ENCODE measurements around the gene DNAAF3.
"Not testable (repeated sequence)": the region's sequence is repeated elsewhere in the genome, so short reads cannot be mapped to it uniquely, and the experiment has no call there.

DNAAF3 gene

DNA sequence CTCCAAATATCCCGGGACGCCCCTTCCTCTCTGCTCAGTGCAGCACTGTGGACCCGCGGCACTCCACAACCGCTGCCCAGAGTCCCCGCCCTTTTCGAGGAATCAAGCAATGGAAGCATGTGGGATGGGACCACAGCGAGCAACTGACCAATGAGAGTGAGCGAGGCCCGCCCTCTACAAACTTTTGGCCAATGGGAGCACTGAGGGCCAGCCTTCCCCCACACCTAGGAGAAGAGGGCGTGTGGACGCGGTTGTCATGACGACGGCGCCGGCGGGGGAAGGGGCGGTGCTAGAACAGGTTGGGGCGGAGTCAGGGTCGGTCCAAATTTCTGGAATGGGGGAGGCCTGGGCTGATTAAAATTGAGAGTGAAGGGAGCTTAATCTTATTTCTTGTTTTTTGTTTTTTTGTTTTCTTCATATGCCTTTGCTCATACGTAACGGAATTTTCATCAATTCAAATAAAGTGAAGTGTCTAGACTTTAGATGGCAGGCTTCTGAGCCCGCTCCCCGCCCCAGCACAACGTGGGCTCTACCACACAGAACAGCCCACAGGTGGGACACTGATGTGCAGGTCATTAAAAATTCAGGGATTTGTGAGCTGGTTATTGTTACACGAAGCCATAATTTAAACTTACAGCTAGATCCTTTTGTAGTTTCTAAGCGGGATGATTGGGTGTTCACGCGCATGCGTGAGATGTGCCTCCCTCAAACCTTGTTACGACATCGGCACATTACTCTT, at the start of gene DNAAF3:
DNAAF3 (minus strand) TSS at position 84 of the 739 bp plus-strand sequence. CDS start 200 bp downstream, outside the sequence.
- peak; percentile 66 to 82 for DNase-seq (ENCODE audit: low read depth in 2 of 2)

DNA sequence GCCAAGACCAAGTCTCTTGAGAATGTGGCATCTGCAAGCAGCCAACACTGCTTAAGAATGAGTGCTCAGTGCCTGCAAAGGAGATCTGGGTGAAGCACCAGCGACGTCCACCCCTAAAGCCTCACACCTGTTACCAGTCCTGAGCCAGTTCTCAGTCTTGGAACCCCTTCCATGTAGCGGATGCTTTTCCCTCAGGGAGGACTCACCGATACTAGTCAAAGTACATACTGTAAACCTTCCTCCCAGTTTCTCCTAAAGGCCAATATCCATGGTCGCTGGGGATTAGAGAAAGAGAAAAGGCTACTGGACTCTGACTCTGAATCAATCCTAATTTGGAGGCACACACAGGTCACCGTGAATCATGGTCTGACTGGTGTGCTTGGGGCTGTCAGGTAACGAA, 47.1 kb upstream of the DNAAF3 start:
- DNase-seq (ENCODE audit: low read depth in 2 of 2), result no peak

DNA sequence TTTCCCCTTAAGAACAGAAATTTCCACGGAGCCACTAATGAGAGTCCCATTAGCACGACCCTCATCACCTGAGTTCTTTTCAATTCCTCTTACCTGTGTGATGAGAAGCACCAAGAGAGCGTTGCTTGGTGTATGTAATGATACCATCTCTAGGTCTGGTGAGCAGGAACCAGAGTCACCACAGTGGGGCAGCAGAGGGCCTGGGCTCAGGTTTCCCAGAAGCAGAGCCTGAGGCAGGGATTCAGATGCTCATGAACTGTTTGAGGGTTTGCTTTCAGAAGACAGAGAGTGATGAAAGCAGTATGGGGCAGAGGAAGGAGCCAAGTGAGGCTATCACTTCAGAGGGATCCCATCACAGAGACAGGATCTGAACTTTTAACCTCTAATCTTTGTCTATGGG, 46.0 kb upstream of the DNAAF3 start:
- peak; percentile 14 to 43 for DNase-seq (ENCODE audit: low read depth in 2 of 2)

DNA sequence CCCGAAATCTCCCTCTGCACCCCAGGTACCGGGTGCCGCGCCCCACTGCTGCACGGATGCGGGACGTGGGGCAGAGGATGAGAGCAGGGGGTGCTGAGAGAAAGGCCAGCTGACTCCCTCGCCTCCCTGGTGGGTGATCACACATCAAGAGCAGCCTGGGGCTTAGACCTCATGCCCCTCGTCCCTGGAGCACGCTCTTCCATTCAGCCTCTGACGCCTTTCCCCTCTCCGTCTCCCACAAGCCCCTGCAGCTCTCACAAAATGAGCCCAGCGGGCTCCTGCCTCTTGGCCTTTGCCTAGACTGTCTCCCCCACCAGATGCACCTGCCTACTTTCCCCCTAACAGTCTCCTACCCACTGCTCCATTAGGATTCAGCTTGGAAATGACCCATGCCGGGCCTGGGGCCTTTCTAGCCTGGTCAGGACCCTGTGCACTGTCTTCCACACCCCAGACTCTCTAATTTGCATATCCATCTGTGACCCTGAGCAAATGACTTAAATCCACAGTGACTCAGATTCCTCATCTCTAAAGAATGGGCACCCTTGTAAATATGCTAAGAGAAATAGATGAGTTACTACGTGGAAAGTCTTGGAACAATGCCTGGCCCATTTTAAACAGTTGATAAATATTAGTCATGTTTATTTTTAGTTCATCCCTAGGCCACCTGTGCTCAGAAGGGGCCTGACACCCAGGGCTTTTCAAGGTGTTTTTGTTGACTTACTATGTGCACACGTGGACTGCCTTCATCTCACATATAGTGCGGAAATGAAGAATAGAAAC, 43.5 kb upstream of the DNAAF3 start:
- DNase-seq (ENCODE audit: low read depth in 2 of 2), result no peak

DNA sequence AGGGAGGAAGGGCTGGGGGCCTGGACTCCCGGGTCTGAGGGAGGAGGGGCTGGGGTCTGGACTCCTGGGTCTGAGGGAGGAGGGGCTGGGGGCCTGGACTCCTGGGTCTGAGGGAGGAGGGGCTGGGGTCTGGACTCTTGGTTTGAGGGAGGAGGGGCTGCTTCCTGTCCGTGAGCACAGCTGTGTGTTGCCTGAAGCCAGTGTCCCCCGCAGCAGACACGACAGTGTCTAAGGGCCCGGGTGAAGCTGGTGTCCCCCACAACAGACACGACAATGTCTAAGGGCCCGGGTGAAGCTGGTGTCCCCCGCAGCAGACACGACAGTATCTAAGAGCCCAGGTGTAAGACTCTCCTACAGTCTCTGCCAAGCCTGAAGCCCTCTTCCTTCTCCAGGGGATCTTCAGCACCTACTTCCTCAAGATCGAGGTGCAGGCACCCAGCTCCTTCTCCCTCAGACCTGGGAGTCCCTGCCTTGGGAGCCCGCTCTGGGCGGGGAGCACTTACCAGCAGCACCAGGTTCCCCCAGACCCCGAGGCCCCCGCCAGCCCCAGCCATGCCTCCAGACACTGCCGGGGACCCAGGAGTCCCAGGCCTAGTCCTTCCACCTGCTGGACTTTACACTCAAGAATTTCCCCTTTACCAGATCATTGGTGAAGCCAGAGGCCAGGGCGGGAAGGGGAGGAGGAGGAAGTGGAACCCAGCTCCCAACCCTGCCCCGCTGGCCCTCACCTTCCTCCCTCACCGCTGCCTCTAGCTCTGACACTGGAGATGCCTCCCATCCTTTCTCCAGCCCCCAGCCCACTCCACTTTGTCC, 42.7 kb upstream of the DNAAF3 start, which contains the start of gene PTPRH:
PTPRH (minus strand) TSS at position 622 of the 813 bp plus-strand sequence; CDS start at position 554, 68 bp downstream.
- DNase-seq (ENCODE audit: low read depth in 2 of 2), result no peak

DNA sequence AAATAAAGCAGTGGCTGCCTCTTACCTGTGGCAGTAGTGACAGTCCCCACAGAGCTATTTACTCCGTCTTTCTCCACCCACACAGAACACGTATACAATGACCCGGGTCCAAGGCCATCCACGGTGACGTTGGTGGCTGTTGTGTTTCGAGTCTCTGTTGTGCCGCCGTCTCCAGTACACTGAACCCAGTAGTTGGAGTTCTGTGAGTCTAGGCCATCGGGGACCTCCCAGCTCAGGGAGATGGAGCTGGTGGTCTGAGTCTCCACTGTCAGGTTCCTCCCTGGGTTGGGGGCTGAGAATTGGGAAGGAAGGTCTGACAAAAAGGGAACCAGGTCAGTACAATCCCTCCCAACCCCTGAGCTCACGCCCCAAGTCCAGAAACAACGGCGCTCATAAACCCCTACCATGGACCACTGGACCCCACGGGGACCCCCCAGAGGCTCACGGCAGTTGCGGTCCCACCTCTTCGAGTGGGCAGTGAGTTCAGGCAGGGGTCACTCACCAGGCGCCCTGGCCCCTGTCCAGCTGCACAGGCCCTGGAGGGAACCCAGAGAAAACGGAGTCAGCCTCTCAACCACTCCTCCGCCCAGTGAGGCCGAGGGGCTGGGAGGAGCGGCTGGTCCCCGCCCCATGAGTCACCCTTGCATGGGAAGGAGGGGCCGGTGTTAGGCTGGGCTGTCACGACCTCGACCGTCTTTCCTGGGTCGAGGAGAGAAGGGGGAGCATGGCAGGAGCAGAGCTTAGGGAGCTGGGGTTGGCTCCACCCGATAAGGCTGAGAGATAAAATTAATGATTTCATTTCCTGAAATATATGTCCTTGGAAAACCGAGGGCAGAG, 40.5 kb upstream of the DNAAF3 start:
- DNase-seq (ENCODE audit: low read depth in 2 of 2), result peak; percentile 50 to 52

DNA sequence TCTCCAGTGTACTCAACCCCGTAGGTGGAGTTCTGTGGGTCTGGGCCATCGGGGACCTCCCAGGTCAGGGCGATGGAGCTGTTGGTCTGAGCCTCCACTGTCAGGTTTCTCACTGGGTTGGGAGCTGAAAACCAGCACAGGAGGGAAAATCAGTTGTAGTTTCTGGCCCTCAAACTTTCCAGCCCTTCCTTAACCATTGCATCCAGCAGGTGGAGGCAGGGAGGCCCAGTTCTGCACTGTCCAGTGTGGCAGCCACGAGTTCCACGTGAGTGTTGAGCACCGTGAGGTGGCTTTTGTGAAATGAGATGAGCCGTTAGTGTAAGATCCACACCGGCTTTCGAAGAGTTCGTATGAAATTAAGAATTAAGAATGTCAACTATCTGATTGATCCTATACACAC, 35.8 kb upstream of the DNAAF3 start:
- DNase-seq (ENCODE audit: low read depth in 2 of 2), result not testable (repeated sequence)

DNA sequence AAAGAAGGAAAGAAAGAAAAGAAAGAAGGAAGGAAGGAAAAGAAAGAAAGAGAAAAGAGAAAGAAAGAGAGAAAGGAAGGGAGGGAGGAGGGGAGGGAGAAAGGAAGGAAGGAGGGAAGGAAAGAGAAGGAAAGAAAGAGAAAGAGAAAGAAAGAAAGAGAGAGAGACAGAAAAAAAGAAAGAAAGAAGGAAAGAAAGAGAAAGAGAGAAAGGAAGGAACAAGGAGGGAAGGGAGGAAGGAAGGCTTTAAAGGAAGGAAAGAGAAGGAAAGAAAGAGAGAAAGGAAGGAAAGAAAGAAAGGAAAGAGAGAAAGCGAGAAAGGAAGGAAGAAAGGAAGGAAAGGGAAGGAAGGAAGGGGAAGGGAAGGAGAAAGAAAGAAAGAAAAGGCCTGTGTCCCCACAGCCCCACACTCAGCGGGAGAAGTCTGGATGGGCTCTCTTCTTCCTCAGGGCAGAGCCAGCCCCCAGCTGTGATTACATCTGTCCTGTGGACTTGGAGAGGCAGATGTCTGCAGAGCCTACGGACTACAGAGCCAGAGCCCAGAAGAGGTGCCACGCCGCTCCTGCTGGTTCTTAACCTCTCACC, 33.3 kb upstream of the DNAAF3 start:
- no peak for DNase-seq (ENCODE audit: low read depth in 2 of 2)

DNA sequence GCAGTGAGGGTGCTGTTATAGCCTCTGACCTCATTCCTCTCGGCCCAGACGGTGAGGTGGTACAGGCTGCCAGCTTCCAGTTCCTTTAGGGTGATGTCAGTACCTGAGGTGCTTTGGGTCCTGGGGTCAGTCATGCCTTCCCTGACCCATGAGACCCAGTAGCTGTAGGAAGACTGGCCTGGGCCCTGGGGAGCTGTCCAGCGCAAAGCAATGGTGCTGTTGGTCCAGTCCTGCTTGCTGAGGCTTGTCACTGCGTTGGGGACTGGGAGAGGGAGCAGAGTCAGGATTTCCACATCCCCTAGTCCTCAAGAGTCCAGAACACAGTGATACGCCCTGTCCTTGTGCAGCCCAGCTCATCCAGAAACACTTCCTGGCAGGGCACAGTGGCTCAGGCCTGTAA, 32.2 kb upstream of the DNAAF3 start:
- DNase-seq (ENCODE audit: low read depth in 2 of 2), result no peak

DNA sequence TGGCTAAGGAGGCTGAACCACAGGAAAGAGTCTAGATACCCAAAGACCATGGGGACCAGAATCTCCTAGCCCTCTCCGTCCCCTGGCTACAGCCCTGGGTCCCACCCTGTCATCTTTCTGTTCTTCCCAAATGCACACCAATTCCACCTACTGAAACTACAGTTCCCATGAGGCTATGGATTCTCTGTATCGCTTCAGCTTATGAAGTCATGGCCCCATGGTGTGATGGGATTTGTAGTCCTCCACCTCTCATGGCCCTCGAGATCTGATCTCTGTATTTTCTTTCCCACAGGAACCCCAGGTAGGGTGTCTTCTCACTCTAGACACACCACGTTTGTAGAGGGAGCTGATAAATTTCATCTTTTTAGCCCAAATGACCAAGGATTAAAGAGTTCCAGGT, 31.1 kb upstream of the DNAAF3 start:
- DNase-seq (ENCODE audit: low read depth in 2 of 2), result no peak

DNA sequence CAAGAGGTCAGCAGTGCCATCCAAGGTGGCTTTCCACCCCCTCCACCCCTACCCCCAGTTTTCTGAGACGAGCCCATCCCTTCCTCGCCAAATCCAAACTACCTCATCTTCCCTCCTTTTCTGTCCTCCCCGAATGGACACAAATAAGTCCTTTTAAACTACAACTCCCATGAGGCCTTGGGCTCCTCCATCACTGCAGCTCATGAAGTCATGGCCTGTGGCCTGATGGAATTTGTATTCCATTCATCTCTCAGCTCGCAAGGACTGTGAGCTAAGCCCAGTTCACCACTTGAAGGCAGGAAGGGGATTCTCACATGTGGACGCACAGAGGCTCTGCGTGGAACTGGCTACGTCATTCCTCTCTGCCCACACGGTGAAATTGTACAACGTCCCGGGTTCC, 30.4 kb upstream of the DNAAF3 start:
- DNase-seq (ENCODE audit: low read depth in 2 of 2), result no peak

DNA sequence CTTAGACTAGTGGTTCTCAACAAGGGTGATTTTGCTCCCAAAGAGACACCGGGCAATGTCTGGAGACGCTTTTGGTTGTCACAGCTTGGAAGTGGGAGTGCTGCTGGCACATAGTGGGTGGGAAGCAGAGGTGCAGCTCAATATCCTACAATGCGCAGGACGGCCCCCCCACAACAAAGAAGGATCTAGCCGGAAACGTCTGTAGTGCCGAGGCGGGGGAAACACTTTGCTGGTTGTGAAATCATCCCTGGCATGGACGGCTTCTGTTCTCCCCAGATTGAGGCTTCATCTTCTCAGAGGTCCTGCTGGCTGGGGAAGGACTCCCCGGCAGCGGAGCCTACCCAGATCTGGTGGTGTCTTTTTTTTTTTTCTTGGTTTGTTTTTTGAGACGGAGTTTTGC, 27.1 kb upstream of the DNAAF3 start:
- no peak for DNase-seq (ENCODE audit: low read depth in 2 of 2)

DNA sequence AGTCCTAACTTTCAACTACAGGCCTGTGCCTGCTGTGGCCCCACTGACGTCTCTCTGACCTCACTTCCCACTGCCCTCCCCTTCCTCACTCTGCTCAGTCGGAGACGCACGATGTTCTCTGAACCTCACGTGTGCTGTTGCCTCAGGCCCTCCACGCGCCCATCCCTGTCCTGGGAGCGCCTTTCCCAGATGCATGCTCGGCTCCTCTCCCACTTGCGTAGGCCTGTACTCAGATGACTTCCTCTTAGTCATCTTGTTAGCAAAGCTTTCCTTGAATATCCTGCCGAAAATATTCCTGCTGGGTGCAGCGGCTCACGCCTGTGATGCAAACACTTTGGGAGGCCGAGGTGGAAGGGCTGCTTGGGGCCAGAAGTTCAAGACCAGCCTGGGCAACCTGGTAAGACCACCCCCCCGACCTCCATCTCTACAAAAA, 23.0 kb upstream of the DNAAF3 start:
- no peak for DNase-seq (ENCODE audit: low read depth in 2 of 2)

DNA sequence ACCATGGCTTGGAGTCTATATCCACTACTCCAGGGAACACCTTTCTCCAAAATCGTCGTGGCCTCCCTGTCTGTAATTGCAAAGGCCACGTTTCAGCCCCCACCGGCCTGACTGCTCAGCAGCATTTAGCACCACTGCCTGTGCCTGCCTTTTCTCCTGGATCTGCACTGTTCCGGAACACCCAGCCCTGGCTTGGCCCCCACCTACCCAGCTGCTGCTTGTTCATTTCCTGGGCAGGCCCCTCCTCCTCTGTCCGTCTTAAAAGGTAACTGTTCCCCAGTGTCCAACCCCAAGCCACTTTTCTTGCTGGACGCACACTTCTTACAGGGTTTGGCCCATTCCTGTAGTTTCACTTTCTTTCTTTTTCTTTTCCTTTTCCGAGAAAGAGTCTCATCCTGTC, 22.2 kb upstream of the DNAAF3 start:
- DNase-seq (ENCODE audit: low read depth in 2 of 2), result no peak

DNA sequence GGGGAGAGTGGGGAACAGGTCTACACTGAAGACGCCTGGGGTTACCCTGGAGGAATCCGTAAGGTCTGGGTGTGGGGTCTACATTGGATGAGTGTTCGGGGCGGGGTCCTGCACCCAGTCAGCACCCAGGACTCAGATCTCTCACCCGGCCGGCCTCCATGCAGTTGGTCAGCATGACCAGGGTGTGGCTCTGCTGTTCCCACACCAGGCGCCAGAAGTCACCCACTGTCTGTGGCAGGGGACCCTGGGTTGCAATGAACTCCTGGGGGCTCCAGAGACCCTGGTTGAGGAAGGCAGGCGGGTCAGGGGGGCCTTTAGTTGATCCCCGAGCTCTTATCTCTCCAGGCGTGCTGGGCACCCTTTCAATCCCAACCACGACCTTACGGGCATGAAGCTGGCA, 19.7 kb upstream of the DNAAF3 start:
- no peak for DNase-seq (ENCODE audit: low read depth in 2 of 2)

DNA sequence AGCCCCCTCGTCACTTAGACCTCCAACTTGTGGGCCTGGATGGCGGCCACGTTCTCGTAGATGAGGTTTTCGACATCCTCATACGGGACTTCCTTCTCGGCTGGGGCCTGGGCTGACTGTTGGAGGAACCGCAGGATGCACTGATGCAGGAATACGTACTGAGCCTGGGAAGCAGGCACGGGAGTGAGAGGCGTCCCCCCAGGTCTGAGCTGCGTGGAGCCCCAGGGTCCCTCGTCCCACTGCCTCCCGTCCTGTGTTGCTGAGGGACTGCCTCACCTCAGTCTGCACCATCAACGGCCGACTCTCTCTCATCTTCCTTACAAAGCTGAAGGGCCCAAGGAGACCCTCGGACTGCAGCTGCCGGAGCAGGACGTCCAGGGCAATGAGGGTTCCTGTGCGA, 15.3 kb upstream of the DNAAF3 start:
- no peak for DNase-seq (ENCODE audit: low read depth in 2 of 2)

DNA sequence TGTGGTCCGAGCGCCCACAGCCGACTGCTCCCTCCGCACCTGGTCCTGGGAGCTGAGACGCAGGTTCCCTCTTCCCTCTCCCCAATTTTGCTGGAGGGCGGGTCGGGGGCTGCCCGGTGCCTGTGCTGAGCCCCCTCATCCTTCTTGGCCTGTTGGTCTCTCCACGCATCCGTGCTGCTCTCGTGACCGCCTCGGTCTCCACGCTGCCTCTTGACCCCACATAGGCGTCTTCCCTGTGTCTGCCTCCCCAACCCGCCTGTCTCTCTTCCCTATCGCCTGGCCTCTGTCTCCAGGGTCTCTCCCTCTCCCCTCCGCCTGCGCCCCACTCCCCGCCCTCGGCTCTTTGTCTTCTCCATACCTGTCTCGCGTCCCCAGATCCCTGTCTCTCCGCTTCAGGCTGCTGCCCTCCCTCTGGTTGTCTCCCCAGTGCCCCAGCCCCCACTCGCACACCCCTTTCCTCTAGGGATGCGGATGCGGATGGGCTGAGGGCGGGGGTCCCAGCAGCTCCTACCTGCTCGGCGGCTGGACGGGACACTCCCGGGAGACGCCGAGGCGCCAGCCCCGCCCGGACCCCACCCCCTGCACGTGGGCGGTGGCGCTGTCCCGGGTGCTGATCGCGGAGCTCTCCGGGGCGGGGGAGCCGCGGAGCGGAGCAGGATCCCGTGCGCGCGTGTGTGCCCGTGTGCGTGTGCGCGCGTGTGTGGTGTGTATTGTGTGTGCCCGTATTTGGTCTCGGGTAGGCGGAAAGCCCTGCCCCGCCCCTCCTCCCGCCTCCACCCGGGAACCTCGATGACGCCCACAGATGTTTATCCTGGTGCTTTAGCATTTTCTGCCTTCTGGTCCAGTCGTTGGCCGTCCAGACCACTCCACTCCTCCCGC, 13.4 kb upstream of the DNAAF3 start, which contains the start of gene SYT5:
SYT5 (minus strand) TSS at position 684 of the 879 bp plus-strand sequence. CDS start 1,248 bp downstream, outside the sequence.
- DNase-seq (ENCODE audit: low read depth in 2 of 2), result peak; percentile 53 to 56

DNA sequence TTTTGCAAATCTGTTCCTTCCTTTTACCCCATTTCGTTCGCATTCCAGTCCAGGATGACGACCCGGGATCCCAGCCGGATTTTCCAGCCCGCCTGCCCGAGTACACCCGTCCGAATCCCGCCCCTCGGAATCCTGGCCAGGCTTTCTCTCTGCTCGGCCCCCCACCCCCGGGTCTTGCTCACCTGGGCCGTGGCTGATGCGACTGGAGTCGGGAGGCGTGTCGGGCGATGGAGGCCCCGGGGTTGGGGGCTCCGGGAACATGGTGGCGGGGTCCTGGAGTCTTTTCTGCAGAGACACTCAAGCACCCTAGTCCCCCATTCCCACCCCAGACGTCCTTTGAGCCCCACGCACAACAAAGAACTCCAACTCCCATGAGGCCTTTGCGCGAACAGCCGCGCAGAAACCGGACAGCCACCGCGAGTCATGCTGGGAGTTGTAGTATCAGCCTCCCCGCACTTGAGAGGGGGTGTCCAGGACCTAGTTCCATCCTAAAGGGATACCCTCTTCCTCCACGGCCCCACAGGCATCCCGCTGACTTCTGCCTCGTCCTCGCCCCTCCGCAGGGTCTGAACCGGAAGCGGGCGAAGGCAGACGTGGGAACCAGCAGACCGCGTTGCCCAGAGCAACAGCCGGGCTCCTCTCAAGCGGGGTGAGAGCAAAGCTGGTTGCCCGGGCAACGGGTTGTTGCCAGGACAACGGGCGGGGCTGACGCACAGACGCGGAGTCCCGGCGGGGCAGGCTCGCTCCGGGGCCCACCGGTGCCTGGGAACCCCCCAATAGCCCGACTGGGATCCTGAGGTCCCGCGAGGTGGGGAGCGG, 12.6 kb upstream of the DNAAF3 start:
- DNase-seq (ENCODE audit: low read depth in 2 of 2), result peak; percentile 88 to 92

DNA sequence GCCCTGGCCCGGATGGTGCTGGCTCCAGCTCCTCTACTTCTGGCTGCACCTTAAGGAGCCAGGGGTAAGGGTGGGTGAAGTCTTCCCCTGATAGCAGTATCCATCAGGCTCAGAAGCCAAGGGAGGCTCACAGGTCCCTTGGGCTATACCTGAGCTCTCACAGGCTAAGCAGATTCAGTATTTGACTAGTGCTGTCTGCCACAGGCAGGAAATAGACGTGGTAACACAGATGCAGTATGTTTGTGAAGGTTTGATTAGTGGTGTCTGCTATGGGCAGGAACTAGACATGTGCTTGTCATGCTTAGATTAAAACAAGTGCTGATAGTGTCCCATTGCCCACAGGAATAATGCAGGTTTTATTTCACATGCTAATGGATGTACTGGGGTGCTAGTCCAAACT, 9.7 kb upstream of the DNAAF3 start:
- DNase-seq (ENCODE audit: low read depth in 2 of 2), result no peak

All from stimulated activated CD8-positive, alpha-beta memory T cell treated with anti-CD3 and anti-CD28 coated beads, Interleukin-2, amount 100 ng/mL, for 48 hours (primary cell).